Activated CD8-positive, alpha-beta T cell treated with anti-CD3 and anti-CD28 coated beads, Interleukin-2, amount 10 ng/mL, durations not matched to agents 7 days and 5 days (primary cell): ENCODE results near the gene PCSK1N. TPM values are rescaled to one million over a fixed set of nuclear protein-coding genes. Genes with fewer than 3 reads are reported as not detected.
A peak's percentile ranks its signal among the peaks of the same experiment; 100 is the strongest.

Experiments used
- ATAC-seq: fragments of 150-1000 bp; cut with Tn5 transposase; one replicate; pipeline ENCODE4 v1.10.0; 2021; ENCODE audit warnings: moderate library complexity
- CTCF ChIA-PET: fragments of 350-600 bp; sonication (Branson Sonifier 250); formaldehyde crosslinking; loops from one replicate; lab custom pipeline; 2021; ENCODE audit warnings: antibody characterized with exemption; lab: Charles Lee
- POLR2A ChIA-PET: fragments of 350-600 bp; sonication (Branson Sonifier 250); formaldehyde crosslinking; loops from one replicate; lab custom pipeline; 2021; ENCODE audit warnings: antibody characterized with exemption; lab: Charles Lee
- DNase-seq: peaks from one replicate; pipeline ENCODE4 v3.0.0-alpha.2; 2020
- H3K27ac Mint-ChIP-seq: one replicate; pipeline ENCODE4 v1.8.0; 2021; ENCODE audit warnings: mild to moderate bottlenecking, mixed read lengths
- H3K27me3 Mint-ChIP-seq: one replicate; pipeline ENCODE4 v1.8.0; 2021; ENCODE audit warnings: low read depth, mixed read lengths
- H3K36me3 Mint-ChIP-seq: one replicate; pipeline ENCODE4 v1.8.0; 2021; ENCODE audit warnings: low read depth, mixed read lengths
- H3K4me1 Mint-ChIP-seq: one replicate; pipeline ENCODE4 v1.8.0; 2021; ENCODE audit warnings: low read depth, mixed read lengths
- H3K4me3 Mint-ChIP-seq: one replicate; pipeline ENCODE4 v1.8.0; 2021; ENCODE audit warnings: mild to moderate bottlenecking, mixed read lengths
- H3K9me3 Mint-ChIP-seq: one replicate; pipeline ENCODE4 v1.8.0; 2022; ENCODE audit warnings: mixed read lengths; ENCODE audit not compliant: insufficient read depth
- total RNA-seq, 2 experiments: library from RNA; stranded (reverse); gene quantifications; one replicate each; pipeline ENCODE4 v1.2.3, GENCODE V29; 2021

The PCSK1N gene
- total RNA-seq, 2 experiments from 2014 or later, result not detected

- Mint-ChIP-seq H3K4me3 (no peak overlapping the region), H3K4me1 (no peaks in the 10 kb centered on the region), H3K36me3 (no peaks in the 10 kb centered on the region), H3K27ac (no peak overlapping the region), H3K9me3 (no peaks in the 10 kb centered on the region), H3K27me3 (no peaks in the 10 kb centered on the region)
- DNase-seq (no peak), ATAC-seq (no peak)
- ChIA-PET CTCF (no interaction called here), POLR2A (no interaction called here)
These were observed 17.3 kb downstream of the PCSK1N start for GRCh38 chrX:48818098-48818497.

- ATAC-seq, result no peak
- ChIA-PET CTCF (no interaction called here), POLR2A (no interaction called here)
- Mint-ChIP-seq H3K27me3 (no peaks in the 10 kb centered on the region), H3K4me1 (no peaks in the 10 kb centered on the region), H3K36me3 (peaks cover 2% of the 10 kb centered on the region), H3K27ac (no peak overlapping the region), H3K9me3 (no peaks in the 10 kb centered on the region), H3K4me3 (no peak overlapping the region)
- DNase-seq, result no peak
These were observed 19.2 kb downstream of the PCSK1N start for GRCh38 chrX:48816014-48816810.

- Mint-ChIP-seq H3K36me3 (peaks cover 2% of the 10 kb centered on the region), H3K4me3 (no peak overlapping the region), H3K27ac (no peak overlapping the region), H3K4me1 (no peaks in the 10 kb centered on the region), H3K27me3 (no peaks in the 10 kb centered on the region), H3K9me3 (no peaks in the 10 kb centered on the region)
- ChIA-PET CTCF (no interaction called here), POLR2A (no interaction called here)
- DNase-seq (no peak), ATAC-seq (no peak)
These were observed 20.1 kb downstream of the PCSK1N start for GRCh38 chrX:48815266-48815665.

- ChIA-PET POLR2A (no interaction called here), CTCF (no interaction called here)
- Mint-ChIP-seq H3K9me3 (no peaks in the 10 kb centered on the region), H3K27me3 (no peaks in the 10 kb centered on the region), H3K27ac (no peak overlapping the region), H3K36me3 (peaks cover 2% of the 10 kb centered on the region), H3K4me3 (no peak overlapping the region), H3K4me1 (no peaks in the 10 kb centered on the region)
- ATAC-seq, result no peak
- no peak for DNase-seq
These were observed 20.7 kb downstream of the PCSK1N start for GRCh38 chrX:48814722-48815121.

- ATAC-seq (no peak), DNase-seq (no peak)
- H3K4me1 Mint-ChIP-seq, result no peaks in the 10 kb centered on the region
- no peaks in the 10 kb centered on the region for H3K27me3 Mint-ChIP-seq
- no peak overlapping the region for H3K4me3 Mint-ChIP-seq
- ChIA-PET CTCF (no interaction called here), POLR2A (no interaction called here)
- H3K36me3 Mint-ChIP-seq, result peaks cover 2% of the 10 kb centered on the region
- H3K27ac Mint-ChIP-seq, result no peak overlapping the region
- H3K9me3 Mint-ChIP-seq, result no peaks in the 10 kb centered on the region
These were observed 21.8 kb downstream of the PCSK1N start for GRCh38 chrX:48813644-48814043.

GRCh38 chrX:48806081-48806480 lies 29.3 kb downstream of the PCSK1N start:
- CTCF ChIA-PET, result interaction anchor here (0.8 kb wide), 1 partner anchor 140 kb away, joined by 3 read pairs; no protein-coding TSS in a partner anchor

GRCh38 chrX:48802905-48803200 lies 32.6 kb downstream of the PCSK1N start:
- H3K4me1 Mint-ChIP-seq, result peaks cover 22% of the 10 kb centered on the region
- no peaks in the 10 kb centered on the region for H3K9me3 Mint-ChIP-seq
- CTCF ChIA-PET, result no interaction called here

More at GRCh38 chrX:48806081-48806480, 29.3 kb downstream of the PCSK1N start:
- no peaks in the 10 kb centered on the region for H3K9me3 Mint-ChIP-seq
- H3K27me3 Mint-ChIP-seq, result no peaks in the 10 kb centered on the region
- ATAC-seq (no peak), DNase-seq (no peak)
- POLR2A ChIA-PET, result no interaction called here
- H3K27ac Mint-ChIP-seq, result no peak overlapping the region
- H3K4me1 Mint-ChIP-seq, result peaks cover 16% of the 10 kb centered on the region
- no peak overlapping the region for H3K4me3 Mint-ChIP-seq
- H3K36me3 Mint-ChIP-seq, result peaks cover 11% of the 10 kb centered on the region

GRCh38 chrX:48802089-48802904 lies 33.1 kb downstream of the PCSK1N start:
- peak overlapping the region; percentile 95 for H3K4me3 Mint-ChIP-seq
- ChIA-PET POLR2A (interaction anchor here (0.6 to 1.8 kb wide), 3 partner anchors 65 to 139 kb away, joined by 3 to 8 read pairs (median 6); partner anchors contain the start of gene SUV39H1), CTCF (interaction anchor here (1.0 to 2.0 kb wide), 4 partner anchors 65 to 154 kb away, joined by 3 to 11 read pairs (median 4); no protein-coding TSS in a partner anchor)
- peak overlapping the region; percentile 99 for H3K27ac Mint-ChIP-seq
- H3K36me3 Mint-ChIP-seq, result peaks cover 11% of the 10 kb centered on the region
- DNase-seq, result peak; percentile 82
- no peaks in the 10 kb centered on the region for H3K27me3 Mint-ChIP-seq
- no peaks in the 10 kb centered on the region for H3K9me3 Mint-ChIP-seq
- peak; percentile 62 for ATAC-seq
- H3K4me1 Mint-ChIP-seq, result peaks cover 22% of the 10 kb centered on the region

More at GRCh38 chrX:48802905-48803200, 32.6 kb downstream of the PCSK1N start:
- POLR2A ChIA-PET, result no interaction called here
- peak overlapping the region; percentile 95 for H3K4me3 Mint-ChIP-seq
- peaks cover 11% of the 10 kb centered on the region for H3K36me3 Mint-ChIP-seq
- no peak for DNase-seq
- no peaks in the 10 kb centered on the region for H3K27me3 Mint-ChIP-seq
- H3K27ac Mint-ChIP-seq, result peak overlapping the region; percentile 99
- no peak for ATAC-seq

- Mint-ChIP-seq H3K36me3 (peaks cover 7% of the 10 kb centered on the region), H3K4me1 (peaks cover 22% of the 10 kb centered on the region), H3K9me3 (no peaks in the 10 kb centered on the region), H3K27ac (peak within 1 kb of the TSS; percentile 99), H3K4me3 (peak within 1 kb of the TSS; percentile 95), H3K27me3 (no peaks in the 10 kb centered on the region)
- ChIA-PET POLR2A (interaction anchor here (0.6 to 1.8 kb wide), 7 partner anchors 64 to 371 kb away, joined by 3 to 8 read pairs (median 3); partner anchors contain the start of gene SUV39H1), CTCF (interaction anchor here (1.0 to 2.0 kb wide), 4 partner anchors 64 to 153 kb away, joined by 3 to 11 read pairs (median 4); no protein-coding TSS in a partner anchor)
- DNase-seq, result peak; percentile 96
- peak; percentile 91 for ATAC-seq
These were observed 33.9 kb downstream of the PCSK1N start, which contains the start of gene HDAC6 for GRCh38 chrX:48801280-48802088. Gene HDAC6 (plus strand): TSS chrX:48802067. CDS start chrX:48802693, 626 bp downstream.

GRCh38 chrX:48800574-48801279 lies 34.7 kb downstream of the PCSK1N start:
- no peaks in the 10 kb centered on the region for H3K9me3 Mint-ChIP-seq
- H3K27me3 Mint-ChIP-seq, result no peaks in the 10 kb centered on the region
- peaks cover 22% of the 10 kb centered on the region for H3K4me1 Mint-ChIP-seq
- DNase-seq (no peak), ATAC-seq (no peak)
- ChIA-PET POLR2A (interaction anchor here (0.5 to 1.8 kb wide), 6 partner anchors 63 to 481 kb away, joined by 3 to 8 read pairs (median 6); partner anchors contain the start of gene SUV39H1), CTCF (interaction anchor here (1.0 to 2.0 kb wide), 4 partner anchors 64 to 153 kb away, joined by 3 to 11 read pairs (median 4); no protein-coding TSS in a partner anchor)
- H3K36me3 Mint-ChIP-seq, result peaks cover 7% of the 10 kb centered on the region
- H3K4me3 Mint-ChIP-seq, result peak overlapping the region; percentile 95
- H3K27ac Mint-ChIP-seq, result peak overlapping the region; percentile 99
